ENCODE data around the gene LSG1.

GRCh38 chr3:194606941-194607340, 65.0 kb downstream of the LSG1 start:
- TF ChIP-seq RAD51 (IDR thresholded peaks at IDR 0.05) = no peak
- TF ChIP-seq SP1 (IDR thresholded peaks at IDR 0.05; ENCODE audit: low read depth, low read length) = no peak
- TF ChIP-seq, protein P1, sequence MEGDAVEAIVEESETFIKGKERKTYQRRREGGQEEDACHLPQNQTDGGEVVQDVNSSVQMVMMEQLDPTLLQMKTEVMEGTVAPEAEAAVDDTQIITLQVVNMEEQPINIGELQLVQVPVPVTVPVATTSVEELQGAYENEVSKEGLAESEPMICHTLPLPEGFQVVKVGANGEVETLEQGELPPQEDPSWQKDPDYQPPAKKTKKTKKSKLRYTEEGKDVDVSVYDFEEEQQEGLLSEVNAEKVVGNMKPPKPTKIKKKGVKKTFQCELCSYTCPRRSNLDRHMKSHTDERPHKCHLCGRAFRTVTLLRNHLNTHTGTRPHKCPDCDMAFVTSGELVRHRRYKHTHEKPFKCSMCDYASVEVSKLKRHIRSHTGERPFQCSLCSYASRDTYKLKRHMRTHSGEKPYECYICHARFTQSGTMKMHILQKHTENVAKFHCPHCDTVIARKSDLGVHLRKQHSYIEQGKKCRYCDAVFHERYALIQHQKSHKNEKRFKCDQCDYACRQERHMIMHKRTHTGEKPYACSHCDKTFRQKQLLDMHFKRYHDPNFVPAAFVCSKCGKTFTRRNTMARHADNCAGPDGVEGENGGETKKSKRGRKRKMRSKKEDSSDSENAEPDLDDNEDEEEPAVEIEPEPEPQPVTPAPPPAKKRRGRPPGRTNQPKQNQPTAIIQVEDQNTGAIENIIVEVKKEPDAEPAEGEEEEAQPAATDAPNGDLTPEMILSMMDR (IDR thresholded peaks at IDR 0.05 in 2 of 3, conservative IDR thresholded peaks at IDR 0.05 in 1 of 3; ENCODE audit: control insufficient read depth in 2 of 3, extremely low read depth in 1 of 3, insufficient read depth in 1 of 3, low read depth in 3 of 3, low read length in 3 of 3) = no peak
- TF ChIP-seq, protein P2, sequence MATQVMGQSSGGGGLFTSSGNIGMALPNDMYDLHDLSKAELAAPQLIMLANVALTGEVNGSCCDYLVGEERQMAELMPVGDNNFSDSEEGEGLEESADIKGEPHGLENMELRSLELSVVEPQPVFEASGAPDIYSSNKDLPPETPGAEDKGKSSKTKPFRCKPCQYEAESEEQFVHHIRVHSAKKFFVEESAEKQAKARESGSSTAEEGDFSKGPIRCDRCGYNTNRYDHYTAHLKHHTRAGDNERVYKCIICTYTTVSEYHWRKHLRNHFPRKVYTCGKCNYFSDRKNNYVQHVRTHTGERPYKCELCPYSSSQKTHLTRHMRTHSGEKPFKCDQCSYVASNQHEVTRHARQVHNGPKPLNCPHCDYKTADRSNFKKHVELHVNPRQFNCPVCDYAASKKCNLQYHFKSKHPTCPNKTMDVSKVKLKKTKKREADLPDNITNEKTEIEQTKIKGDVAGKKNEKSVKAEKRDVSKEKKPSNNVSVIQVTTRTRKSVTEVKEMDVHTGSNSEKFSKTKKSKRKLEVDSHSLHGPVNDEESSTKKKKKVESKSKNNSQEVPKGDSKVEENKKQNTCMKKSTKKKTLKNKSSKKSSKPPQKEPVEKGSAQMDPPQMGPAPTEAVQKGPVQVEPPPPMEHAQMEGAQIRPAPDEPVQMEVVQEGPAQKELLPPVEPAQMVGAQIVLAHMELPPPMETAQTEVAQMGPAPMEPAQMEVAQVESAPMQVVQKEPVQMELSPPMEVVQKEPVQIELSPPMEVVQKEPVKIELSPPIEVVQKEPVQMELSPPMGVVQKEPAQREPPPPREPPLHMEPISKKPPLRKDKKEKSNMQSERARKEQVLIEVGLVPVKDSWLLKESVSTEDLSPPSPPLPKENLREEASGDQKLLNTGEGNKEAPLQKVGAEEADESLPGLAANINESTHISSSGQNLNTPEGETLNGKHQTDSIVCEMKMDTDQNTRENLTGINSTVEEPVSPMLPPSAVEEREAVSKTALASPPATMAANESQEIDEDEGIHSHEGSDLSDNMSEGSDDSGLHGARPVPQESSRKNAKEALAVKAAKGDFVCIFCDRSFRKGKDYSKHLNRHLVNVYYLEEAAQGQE (IDR thresholded peaks at IDR 0.05; ENCODE audit: low read depth, low read length) = no peak
- TF ChIP-seq RFX5 (IDR thresholded peaks at IDR 0.05; ENCODE audit: low read depth, low read length) = no peak
- TF ChIP-seq, protein P3, sequence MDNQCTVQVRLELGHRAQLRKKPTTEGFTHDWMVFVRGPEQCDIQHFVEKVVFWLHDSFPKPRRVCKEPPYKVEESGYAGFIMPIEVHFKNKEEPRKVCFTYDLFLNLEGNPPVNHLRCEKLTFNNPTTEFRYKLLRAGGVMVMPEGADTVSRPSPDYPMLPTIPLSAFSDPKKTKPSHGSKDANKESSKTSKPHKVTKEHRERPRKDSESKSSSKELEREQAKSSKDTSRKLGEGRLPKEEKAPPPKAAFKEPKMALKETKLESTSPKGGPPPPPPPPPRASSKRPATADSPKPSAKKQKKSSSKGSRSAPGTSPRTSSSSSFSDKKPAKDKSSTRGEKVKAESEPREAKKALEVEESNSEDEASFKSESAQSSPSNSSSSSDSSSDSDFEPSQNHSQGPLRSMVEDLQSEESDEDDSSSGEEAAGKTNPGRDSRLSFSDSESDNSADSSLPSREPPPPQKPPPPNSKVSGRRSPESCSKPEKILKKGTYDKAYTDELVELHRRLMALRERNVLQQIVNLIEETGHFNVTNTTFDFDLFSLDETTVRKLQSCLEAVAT (IDR thresholded peaks at IDR 0.05) = no peak
